GM21360 (cell line): ENCODE data around the gene ZBTB14.

Experiments used
- ATAC-seq: cut with Tn5 transposase; IDR thresholded peaks from one replicate; pipeline ENCODE4 v1.9.1; 2021; ENCODE audit warnings: mild to moderate bottlenecking, moderate library complexity; ENCODE audit not compliant: unreplicated experiment

The ZBTB14 gene

GRCh38 chr18:5295231-5295920, at the start of gene ZBTB14:
ZBTB14 (minus strand) TSS chr18:5295726; CDS start chr18:5293246, 2,480 bp downstream.
- ATAC-seq, result peak; percentile 34

- ATAC-seq, result no peak
Observed at GRCh38 chr18:5339202-5339834, 43.8 kb upstream of the ZBTB14 start.

GRCh38 chr18:5334456-5335075, 39.0 kb upstream of the ZBTB14 start:
- no peak for ATAC-seq

- ATAC-seq, result no peak
Observed at GRCh38 chr18:5318061-5318700, 22.7 kb upstream of the ZBTB14 start.

GRCh38 chr18:5317186-5317585, 21.7 kb upstream of the ZBTB14 start:
- ATAC-seq, result no peak

GRCh38 chr18:5315838-5316237, 20.3 kb upstream of the ZBTB14 start:
- ATAC-seq, result no peak

- ATAC-seq, result no peak
Observed at GRCh38 chr18:5311301-5311989, 15.9 kb upstream of the ZBTB14 start.

- ATAC-seq, result peak; percentile 98
Observed at GRCh38 chr18:5309888-5310470, 14.5 kb upstream of the ZBTB14 start.

GRCh38 chr18:5305835-5306234, 10.3 kb upstream of the ZBTB14 start:
- ATAC-seq, result no peak

- no peak for ATAC-seq
Observed at GRCh38 chr18:5304232-5304631, 8.7 kb upstream of the ZBTB14 start.

GRCh38 chr18:5303636-5304035, 8.1 kb upstream of the ZBTB14 start:
- ATAC-seq, result no peak

GRCh38 chr18:5302606-5303005, 7.1 kb upstream of the ZBTB14 start:
- ATAC-seq, result peak; percentile 52

GRCh38 chr18:5300476-5301010, 5.0 kb upstream of the ZBTB14 start:
- ATAC-seq, result no peak

- no peak for ATAC-seq
Observed at GRCh38 chr18:5298156-5298852, 2.8 kb upstream of the ZBTB14 start.

- ATAC-seq, result no peak
Observed at GRCh38 chr18:5297597-5297996, 2.1 kb upstream of the ZBTB14 start.

GRCh38 chr18:5296706-5297320, 1.3 kb upstream of the ZBTB14 start:
- ATAC-seq, result peak; percentile 18

GRCh38 chr18:5295981-5296705, 617 bp upstream of the ZBTB14 start:
- peak; percentile 55 for ATAC-seq

GRCh38 chr18:5294457-5295230, 882 bp downstream of the ZBTB14 start:
- ATAC-seq, result peak; percentile 6
